GM18517 (cell line): ENCODE results near the gene DLG2.
A peak's percentile ranks its signal among the peaks of the same experiment; 100 is the strongest.

Experiments used
- ATAC-seq: cut with Tn5 transposase; IDR thresholded peaks from one replicate; pipeline ENCODE4 v1.9.1; 2021; ENCODE audit warnings: mild to moderate bottlenecking, moderate library complexity; ENCODE audit not compliant: unreplicated experiment

The DLG2 gene

DNA sequence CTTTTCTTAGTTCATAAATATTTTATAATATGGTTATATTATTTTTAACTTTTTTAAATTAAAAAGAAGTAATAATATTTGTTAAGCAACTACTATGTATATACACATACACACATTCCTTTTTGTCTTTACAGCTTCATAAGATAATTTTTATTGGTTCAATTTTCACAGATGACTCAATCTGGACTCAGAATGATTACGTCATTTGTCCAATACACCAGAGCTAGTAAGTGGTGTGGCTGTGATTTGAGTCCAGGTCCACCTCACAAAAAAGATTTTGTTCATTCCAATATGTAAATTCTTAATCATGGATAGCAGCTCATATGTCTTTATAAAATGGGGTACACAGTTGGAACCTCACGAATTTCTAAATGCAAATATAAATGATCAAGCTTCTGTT is 1014.5 kb downstream of the DLG2 start:
- ATAC-seq, result no peak

DNA sequence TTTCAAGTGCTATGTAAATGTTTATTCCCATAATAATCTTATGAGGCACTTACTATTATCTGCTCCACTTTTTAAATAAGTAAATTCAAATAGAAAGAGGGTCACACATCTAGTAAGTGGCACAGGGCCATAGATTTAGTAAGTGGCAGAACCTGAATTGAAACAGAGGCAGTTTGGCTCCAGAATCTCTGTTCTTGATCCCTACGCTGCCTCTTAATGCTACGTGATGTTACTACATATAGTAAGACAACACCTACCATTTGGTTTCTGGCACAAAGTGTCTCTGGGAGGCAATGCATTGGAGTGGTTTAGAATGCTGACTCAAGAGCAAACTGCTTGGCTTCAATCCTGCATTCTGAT is 1018.3 kb downstream of the DLG2 start:
- ATAC-seq, result no peak

DNA sequence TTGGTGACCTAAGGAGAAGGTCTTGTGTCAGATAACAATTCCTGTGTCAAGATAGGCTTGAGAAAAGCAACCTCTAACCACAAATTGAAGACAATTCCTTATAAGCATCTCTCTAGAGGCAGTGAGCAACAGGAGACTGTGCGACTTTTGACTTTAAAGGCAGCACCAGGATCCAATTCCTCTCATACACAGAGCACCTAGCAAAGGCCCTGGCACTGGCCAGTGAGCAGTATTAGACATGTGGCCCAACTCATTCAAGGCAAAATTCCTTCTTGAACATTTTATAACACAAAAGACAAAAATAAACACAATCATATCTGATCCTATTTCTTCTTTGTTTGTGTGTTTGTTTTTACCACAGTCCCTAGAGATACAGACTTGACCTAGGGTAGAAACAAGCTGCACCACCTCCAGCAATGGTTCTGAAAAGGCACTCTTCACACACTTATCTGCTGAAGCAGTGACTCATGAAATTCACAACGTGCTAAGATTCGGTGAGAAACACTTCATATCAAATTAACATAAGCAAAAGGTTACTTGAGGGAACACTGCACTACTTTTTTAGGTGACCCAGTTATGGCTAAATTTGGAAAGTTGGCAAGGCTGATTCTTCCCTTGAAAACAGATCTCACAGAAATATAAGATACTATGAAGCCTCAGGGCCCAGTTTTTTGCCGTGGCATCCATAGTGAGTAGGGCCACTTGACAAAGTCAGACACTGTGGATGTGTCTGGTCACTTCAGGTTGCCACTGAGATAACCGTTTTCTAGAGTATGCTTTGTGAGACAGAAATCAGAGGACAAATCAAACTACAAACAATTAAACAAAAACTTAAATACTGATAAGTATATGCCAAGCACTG is 1018.9 kb downstream of the DLG2 start:
- no peak for ATAC-seq

DNA sequence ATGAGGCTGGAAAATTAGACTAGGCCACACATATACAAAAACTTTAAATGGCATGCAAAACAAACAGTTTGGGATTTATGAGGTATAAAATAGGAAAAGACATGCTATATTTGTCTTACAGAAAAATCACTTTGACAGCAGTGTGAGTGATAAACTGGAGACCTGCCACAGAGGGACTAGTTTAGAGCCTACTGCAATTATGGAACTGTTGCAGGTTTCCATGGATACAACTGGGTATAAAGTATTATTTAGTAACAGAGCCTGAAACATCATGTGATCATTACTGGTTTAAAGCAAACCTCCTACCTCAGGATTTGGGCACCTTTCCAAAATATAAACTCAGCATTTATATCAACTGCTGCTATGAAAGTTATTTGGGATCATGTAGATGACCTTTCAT is 1032.5 kb downstream of the DLG2 start:
- no peak for ATAC-seq

DNA sequence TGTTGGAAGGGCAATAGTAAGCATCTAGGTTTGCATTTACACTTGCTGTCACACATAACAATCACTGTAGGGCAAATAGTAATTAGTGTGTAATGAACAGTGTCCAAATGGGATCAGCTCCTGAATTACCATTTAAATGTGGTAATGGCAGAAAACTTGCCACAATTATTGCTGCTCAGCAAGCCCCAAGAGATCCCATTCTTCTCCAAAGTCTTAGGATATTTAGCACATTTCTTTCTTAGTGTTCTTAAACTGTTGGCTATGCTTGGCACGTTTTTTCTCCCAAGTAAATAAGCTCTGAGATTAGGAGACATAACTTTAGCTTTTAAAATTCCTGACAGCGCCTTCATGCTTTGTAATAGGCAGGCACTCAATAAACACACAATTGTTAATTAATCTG is 1037.0 kb downstream of the DLG2 start:
- no peak for ATAC-seq

DNA sequence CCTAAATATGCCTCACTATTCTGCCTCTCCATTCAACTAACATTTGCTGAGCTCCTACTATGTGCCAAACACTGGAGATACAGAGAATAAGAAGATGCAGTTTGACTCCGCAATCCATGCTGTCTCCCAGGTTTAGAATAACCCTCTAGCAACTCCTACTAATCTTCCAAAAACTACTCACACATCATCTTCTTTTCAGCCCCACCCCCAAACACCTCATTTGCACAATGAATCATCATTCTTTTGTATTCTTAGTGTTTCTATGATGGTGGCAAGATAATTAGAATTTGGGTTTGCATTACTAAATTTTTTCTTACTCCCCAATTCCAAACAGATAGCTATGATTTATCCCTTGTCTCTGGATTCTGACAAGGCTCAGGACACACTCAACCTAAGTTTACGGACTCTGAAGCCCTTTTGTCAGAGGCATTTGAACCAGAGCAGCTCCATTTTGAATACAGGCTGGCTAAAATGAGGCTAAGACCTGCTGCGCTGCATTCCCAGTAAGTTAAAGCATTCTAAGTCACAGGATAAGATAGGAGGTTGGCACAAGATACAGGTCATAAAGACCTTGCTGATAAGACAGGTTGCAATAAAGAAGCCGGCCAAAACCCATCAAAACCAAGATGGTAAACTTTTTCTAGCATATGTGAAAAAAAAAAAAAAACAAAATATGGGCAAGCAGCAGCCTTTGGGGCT is 1038.9 kb downstream of the DLG2 start:
- no peak for ATAC-seq

DNA sequence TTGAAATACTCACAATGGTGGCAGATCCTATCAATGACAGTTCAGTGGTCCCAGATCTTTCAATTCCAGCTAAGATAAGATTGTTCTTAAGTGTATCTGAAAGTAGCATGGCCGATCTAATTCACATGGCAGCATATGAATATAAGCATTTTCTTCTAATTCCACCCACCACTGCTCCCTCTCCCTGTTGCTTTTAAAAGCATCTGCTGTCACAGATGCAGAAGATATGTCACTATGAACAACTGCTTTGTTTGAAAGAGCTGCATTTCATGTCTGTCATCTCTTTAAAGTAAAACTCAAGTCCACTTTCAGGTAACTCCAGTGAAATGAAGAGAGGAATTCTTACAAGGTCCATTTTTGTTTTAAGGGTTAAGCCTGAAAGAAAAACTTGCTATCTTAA is 1044.0 kb downstream of the DLG2 start:
- no peak for ATAC-seq

DNA sequence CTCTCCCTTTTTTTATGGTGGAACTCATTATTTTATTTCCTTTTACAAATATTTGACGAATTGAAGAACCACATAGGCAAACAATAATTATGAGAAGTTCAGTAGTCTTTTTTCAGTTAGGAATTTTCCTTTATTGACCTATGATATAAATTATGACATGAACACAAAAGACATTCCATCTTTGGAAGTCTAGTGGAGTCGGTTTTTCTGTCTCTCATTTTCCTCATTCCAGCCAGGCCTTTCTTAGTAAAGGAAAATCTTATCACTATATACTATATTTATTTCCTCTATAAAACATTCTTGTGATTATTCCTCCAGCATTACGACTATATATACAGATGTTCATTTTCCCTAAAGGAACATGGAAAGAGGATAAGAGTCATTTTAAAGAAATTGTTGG is 1046.1 kb downstream of the DLG2 start:
- no peak for ATAC-seq

DNA sequence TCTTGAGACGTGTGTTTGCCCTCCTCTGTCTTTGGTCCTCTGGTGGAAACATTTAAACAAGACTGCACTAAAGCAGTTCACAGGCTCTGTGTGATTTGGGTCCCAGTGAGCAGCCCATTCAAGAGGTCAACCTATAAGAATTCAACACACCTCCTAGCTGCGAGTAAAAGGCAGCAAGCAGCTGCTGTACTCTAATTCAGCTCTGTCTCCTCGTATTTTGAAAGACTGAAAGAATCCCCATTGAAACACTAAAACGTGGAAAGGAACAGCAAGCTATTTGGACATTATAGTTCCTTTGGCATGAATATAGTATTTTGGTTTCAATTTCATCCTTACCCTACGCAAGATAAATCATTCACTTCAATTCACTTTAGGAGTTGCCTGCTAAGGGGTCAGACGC is 1046.7 kb downstream of the DLG2 start:
- ATAC-seq, result no peak

DNA sequence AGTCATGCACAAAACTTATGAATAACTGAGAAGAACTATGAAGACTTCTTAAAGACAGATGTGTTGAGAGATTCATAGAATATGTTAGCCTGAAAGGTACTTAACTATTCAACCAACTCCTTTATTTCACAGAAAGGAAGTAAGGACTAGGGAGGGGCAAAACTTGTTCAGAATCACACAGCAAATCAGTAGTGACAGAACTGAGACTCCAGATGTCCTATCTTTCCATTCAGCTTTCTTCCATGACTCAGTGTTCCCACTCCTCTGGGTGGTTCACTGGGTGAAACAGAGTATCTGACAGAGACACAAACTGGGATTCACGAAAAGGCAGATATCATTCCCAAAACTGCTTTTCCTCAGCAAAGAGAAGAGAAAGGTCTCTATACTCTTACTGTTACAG is 1053.3 kb downstream of the DLG2 start:
- ATAC-seq, result no peak

DNA sequence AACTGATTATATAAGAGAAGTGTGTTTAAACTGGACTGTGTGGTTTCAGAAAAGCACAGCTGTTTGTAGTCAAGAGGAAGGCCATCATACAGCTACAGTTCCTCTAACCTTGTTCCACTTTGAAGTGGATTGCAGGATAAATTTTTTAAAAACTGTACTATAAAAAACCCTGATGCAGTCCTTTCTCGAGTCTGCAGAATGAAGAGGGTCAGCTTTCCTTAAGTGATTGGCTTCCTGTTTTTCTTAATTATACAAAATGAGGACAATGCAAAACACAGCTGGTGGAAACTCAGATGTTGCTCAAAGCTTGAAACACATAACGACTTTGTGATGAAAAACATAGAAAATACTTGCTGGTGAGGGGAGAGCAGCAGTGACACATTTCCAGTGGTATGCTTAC is 1060.5 kb downstream of the DLG2 start:
- no peak for ATAC-seq

DNA sequence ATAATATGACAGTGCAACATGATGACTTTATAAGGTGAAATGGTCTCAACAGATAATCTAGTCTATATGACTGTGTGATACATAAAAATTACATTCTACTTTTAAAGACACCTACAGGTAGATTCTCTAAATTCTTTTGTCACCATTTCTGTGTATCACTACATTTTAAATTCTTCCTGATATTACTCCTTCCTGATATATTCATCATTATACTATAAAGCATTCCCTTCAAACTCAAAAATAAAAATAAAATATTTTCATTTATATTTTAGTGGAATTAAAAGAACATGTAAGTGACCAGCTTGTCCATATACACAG is 1062.3 kb downstream of the DLG2 start:
- no peak for ATAC-seq

DNA sequence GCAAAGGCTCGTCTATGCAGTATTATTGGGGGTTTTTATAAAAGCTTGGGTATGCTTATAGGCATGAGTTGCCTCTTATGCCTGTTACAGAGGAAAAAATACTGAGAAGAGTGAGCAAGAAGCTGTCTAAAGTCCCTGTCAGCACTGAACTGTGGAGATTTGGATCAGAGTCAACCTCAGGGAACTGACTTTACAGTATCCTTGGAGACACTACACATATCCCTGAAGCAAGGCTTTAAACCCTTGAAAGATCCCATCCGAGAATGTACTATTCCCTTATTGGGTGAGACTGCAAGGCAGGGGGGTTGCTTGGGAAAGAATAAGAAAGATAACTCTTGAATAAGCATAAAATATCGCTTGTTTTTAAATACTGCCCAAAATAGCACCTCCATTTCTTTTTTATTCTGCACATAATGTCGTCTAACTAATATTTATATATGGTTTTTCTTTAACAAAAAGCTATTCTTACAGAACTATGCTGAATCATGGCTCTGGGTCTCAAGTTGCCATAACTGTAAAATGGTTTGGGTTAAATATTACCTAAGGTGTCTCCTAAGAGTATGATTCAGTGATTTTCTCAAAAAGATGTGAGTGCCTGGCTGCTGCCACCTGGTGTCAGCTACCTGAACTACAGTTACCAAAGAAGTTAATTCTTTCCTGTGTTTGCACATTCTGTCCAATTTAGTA is 1062.8 kb downstream of the DLG2 start:
- peak; percentile 88 for ATAC-seq

DNA sequence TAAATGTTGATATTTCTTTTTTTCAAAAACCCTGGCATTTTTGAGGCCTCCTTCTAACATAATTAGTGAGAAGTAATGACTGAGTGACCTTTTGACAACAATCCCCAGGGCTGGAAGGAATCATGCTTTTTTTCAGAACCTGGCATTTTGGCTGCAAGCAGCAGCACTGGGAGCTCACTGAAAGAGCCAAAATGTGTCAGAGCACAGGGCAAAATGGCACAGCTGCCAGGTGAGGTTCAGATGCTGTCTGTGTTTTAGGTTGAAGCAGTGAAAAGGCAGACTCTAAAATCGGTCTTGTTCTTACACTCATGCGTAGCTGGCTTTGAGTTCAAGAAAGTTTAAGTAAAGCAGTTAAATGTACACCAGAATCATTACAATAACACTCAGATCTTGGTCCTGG is 1063.8 kb downstream of the DLG2 start:
- no peak for ATAC-seq

DNA sequence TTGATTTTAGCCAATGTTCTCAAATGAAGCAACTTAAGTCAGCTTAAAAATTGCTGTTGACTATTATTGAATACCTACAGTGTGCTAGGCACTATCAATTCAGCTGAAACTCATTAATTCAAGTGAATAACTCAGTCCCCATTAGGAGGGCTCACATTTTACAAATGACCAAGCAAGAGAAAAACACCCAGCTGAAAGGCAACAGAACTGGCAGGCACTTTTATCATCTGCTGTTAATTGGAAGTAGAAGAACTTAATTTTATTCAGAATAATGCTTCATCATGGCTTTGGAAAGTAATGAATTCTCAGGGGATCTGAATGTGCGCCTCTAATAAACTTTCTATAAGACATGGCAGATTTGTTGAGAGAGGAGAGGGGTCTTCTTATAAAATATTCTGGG is 1066.9 kb downstream of the DLG2 start:
- ATAC-seq, result no peak

DNA sequence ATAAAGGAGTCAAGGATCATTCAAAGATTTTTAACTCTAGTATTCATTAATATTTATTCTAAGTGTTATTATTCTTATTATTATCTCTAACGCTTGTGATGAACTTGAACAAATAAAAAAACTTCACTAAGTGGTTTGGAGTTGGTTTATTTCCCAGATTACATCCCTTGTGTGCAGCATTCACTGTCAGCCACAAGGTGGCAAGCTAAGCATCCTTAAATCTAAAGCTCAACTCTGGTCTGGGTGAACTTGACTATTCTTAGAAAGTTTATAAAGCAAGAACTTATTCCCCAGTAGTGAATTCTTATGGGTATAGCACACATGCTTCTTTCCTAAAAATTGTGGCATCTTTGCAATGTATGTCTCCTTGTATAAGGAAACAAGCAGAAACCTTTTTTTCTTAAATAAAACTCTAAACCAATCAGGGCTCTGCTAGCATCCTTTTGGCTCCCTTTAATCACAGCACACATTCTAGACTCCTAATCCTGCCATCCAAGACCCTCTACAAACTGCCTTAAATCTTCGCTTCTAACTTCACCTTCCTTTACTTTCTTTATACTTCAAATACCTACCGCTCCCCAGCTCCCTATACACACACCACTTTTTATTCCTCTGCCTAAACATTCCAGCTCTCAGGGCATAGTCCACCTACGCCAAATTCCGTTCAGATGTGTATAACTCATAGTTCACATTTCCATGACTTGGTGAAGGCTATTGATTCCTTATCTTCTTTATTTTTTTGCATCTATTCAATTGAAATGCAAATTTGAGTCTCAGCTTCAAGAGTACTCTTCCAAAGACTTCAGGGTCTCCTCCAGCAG is 1068.8 kb downstream of the DLG2 start:
- peak; percentile 91 for ATAC-seq

DNA sequence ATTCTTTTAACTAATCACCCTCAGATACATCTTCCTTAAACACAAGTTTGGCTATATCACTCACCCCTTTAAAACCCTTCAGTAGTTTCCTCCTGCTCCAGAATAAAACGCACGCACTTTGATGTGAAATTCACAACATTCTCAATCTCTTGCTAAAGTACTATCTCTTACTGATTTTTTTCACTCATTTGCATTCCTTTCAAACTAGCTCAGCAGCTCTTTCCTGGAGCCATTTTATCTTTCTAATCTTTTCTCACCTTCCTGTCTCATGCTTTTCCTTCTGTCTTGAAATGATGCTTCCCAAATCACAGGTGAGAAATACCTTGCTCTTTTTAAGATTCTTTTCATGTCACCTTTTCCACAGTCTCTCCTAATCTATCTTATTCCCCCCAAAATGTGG is 1074.4 kb downstream of the DLG2 start:
- no peak for ATAC-seq

DNA sequence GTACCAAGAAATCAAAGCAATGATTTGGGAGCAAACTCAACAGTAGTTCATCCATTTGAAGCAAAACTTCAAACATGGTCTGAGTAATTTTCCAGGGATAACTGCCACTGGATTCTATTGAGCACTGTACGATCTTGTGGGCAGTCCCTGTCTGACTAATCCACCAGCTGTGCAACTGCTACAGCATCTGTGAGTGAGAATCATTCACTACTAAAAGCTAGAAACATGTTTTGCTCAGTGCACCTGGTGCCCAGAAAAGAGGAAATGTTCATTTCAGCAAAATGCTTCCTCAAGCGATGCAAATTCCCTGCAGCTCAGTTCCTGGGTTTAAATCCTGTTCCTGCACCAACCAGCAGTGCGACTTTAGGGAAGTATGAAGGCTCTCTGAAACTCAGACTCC is 1077.9 kb downstream of the DLG2 start:
- peak; percentile 92 for ATAC-seq

DNA sequence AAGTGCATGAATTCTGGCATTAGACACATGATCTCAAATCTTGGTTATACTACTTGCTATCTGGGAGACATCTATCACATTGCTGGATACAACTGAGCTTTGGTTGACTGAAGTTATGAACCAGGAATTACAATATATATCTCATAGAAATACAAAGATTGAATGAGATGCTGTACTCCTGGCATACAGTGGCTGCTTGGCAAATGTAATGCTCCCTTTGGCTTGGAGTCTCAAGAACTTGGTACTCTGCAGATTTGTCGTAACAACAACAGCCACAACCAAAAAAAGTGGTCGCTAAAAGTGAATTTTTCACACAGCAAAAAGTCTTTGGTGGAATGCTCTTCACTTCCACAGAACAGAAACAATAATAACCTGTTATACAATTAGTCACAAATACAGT is 1082.6 kb downstream of the DLG2 start:
- no peak for ATAC-seq

DNA sequence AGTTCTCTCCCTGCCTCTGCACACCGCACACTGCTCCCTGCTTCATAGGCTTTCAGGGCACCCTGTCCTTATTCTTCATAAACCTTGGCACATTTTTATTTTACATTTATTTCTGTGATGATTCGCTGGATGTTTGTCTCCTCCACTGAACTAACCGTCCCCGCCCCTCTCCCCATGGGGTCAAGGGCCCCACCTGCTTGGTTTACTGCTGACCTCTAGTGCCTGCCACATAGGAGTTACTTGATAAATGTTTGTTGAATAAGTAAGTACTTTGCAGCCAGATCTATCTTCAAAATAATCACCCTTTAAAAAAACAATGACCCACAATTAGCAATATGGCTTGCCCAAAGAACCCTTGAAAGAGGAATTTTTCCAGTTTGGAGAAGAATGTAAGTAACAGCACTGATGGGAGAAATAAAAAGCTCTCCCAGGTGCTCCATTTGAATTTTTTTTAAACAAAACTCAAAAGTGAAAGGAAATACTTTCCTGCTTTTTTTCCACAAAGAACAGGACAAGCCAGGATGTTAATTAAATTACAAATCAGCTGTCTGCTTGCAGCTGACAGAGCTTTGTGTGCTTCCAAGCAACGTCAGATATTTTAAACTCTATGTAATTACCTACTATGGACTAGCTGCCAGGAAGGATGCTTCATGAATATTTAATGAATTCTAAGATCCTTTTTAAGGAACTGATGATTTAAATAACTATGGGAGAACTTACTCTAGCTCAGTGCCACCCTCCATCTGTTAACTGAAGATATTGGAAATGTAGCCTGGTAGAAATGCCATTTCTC is 1083.6 kb downstream of the DLG2 start:
- ATAC-seq, result no peak
